Subcutaneous abdominal adipose tissue (tissue), 5 donors: ENCODE measurements around the gene RGS3.
"Not testable (repeated sequence)": the region's sequence is repeated elsewhere in the genome, so short reads cannot be mapped to it uniquely, and the experiment has no call there.

Experiments used
- H3K27ac ChIP-seq: one replicate; pipeline ENCODE4 v1.7.0; 2013; ENCODE audit warnings: low read depth, mild to moderate bottlenecking, inconsistent platforms, low read length, moderate library complexity
- H3K27me3 ChIP-seq, 5 donors: one replicate each; pipeline ENCODE4 v1.7.0; 2013; ENCODE audit warnings: low read length in 5 of 5, inconsistent platforms in 1 of 5; ENCODE audit not compliant: control insufficient read depth in 5 of 5, insufficient read depth in 4 of 5
- H3K36me3 ChIP-seq, 5 donors: one replicate each; pipeline ENCODE4 v1.7.0; 2013; ENCODE audit warnings: low read length in 5 of 5; ENCODE audit not compliant: control insufficient read depth in 5 of 5, insufficient read depth in 5 of 5
- H3K4me1 ChIP-seq, 5 donors: one replicate each; pipeline ENCODE4 v1.7.0; 2013; ENCODE audit warnings: low read length in 5 of 5, mild to moderate bottlenecking in 3 of 5, moderate library complexity in 1 of 5; ENCODE audit not compliant: control insufficient read depth in 5 of 5, insufficient read depth in 5 of 5
- H3K4me3 ChIP-seq, 5 donors: one replicate each; pipeline ENCODE4 v1.7.0; 2013; ENCODE audit warnings: low read length in 5 of 5, low read depth in 1 of 5
- H3K9ac ChIP-seq, 5 donors: one replicate each; pipeline ENCODE4 v1.7.0; 2013; ENCODE audit warnings: low read length in 5 of 5, mild to moderate bottlenecking in 4 of 5, moderate library complexity in 3 of 5
- H3K9me3 ChIP-seq, 5 donors: one replicate each; pipeline ENCODE4 v1.7.0; 2013; ENCODE audit warnings: low read length in 5 of 5; ENCODE audit not compliant: control insufficient read depth in 5 of 5
- donor health status: healthy.
- donor health status: healthy.
- donor health status: healthy.
- donor health status: healthy.
- donor health status: healthy.

Gene RGS3

GRCh38 chr9:113635586-113635985 lies 172.1 kb downstream of the RGS3 start:
- Histone ChIP-seq H3K27me3 (no peaks in the 10 kb centered on the region), H3K9me3 (no peaks in the 10 kb centered on the region), H3K9ac (peak overlapping the region in 2 of 5 donors; percentile 16 to 27), H3K4me1 (peaks cover 9 to 49% (median 44%) of the 10 kb centered on the region in 5 donors), H3K36me3 (no peaks in the 10 kb centered on the region), H3K4me3 (no peak overlapping the region), H3K27ac (peak overlapping the region; percentile 45)

DNA sequence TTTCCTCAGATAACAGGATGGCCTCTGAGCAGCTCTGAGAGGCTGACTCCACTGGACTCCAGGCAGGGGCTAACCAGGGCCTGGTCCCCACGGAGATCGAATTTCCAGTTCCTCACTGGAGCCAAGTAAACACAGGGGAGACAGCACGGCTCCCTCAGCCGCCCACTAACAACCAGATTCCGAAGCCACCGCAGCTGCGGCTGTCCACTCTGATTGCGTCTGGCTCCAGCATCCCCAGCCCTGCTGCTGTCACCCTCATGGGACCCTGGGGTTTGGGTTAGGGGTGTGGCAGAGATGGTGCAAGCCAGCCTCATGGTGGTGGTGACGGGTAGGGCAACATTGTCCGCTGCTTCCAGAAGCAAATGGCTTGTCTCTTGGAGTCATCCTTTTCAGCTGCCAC lies 172.6 kb downstream of the RGS3 start:
- Histone ChIP-seq H3K9me3 (no peaks in the 10 kb centered on the region), H3K4me1 (peaks cover 9 to 46% (median 41%) of the 10 kb centered on the region in 5 donors), H3K27me3 (no peaks in the 10 kb centered on the region), H3K36me3 (no peaks in the 10 kb centered on the region), H3K27ac (no peak overlapping the region), H3K9ac (no peak overlapping the region), H3K4me3 (no peak overlapping the region)

GRCh38 chr9:113636693-113637092 lies 173.2 kb downstream of the RGS3 start:
- Histone ChIP-seq H3K9ac (no peak overlapping the region), H3K4me1 (peaks cover 9 to 41% (median 36%) of the 10 kb centered on the region in 5 donors), H3K27ac (no peak overlapping the region), H3K36me3 (no peaks in the 10 kb centered on the region), H3K4me3 (no peak overlapping the region), H3K9me3 (no peaks in the 10 kb centered on the region), H3K27me3 (no peaks in the 10 kb centered on the region)

DNA sequence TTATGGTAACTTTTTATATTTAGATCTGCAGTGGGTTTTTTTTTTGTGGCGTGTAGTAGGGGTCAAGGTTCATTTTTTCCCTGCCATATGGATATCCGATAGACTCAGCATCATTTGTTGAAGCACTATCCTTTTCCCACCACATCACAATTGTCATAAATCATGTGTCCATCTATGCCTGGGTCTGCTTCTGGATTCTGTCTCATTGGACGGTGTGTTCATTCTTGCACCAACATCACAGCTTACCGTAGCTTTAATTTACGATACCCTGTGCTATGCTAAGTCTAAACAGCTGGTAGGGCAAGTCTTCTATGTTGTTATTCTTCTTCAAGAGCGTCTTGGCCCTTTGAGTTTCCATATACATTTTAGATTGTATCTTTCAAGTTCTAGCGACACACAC lies 175.0 kb downstream of the RGS3 start:
- no peak overlapping the region for H3K27ac ChIP-seq
- no peaks in the 10 kb centered on the region for H3K9me3 ChIP-seq
- no peaks in the 10 kb centered on the region for H3K27me3 ChIP-seq
- no peak overlapping the region for H3K4me3 ChIP-seq
- no peaks in the 10 kb centered on the region for H3K36me3 ChIP-seq
- peaks cover 9 to 31% (median 29%) of the 10 kb centered on the region in 5 donors for H3K4me1 ChIP-seq
- no peak overlapping the region for H3K9ac ChIP-seq

GRCh38 chr9:113638897-113639296 lies 175.4 kb downstream of the RGS3 start:
- no peaks in the 10 kb centered on the region for H3K36me3 ChIP-seq
- no peaks in the 10 kb centered on the region for H3K27me3 ChIP-seq
- no peak overlapping the region for H3K4me3 ChIP-seq
- H3K9ac ChIP-seq: no peak overlapping the region
- H3K27ac ChIP-seq: no peak overlapping the region
- no peaks in the 10 kb centered on the region for H3K9me3 ChIP-seq
- H3K4me1 ChIP-seq: peaks cover 9 to 28% (median 26%) of the 10 kb centered on the region in 5 donors

DNA sequence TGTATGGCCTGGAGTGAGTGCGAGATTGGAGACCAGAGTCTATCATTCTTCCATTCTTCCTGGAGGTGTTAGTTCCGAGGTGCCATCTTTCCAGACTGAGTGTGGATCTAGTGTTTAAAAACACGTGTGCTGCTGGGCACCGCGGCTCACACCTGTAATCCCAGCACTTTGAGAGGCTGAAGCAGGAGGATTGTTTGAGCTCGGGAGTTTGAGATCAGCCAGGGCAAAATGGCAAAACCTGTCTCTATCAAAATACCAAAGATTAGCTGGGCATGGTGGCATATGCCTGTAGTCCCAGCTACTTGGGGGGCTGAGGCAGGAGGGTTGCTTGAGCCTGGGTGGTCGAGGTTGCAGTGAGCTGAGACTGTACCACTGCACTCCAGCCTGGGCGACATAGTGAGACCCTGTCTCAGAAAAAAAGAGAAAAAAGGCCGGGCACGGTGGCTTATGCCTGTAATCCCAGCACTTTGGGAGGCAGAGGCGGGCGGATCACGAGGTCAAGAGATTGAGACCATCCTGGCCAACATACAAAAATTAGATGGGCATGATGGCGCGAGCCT lies 176.0 kb downstream of the RGS3 start:
- not testable (repeated sequence) for H3K27me3 ChIP-seq, H3K27ac ChIP-seq, H3K9me3 ChIP-seq

GRCh38 chr9:113640418-113640817 lies 176.9 kb downstream of the RGS3 start:
- Histone ChIP-seq H3K36me3 (no peaks in the 10 kb centered on the region), H3K9me3 (no peaks in the 10 kb centered on the region), H3K27ac (no peak overlapping the region), H3K4me1 (peaks cover 2 to 13% (median 11%) of the 10 kb centered on the region in 5 donors), H3K4me3 (no peak overlapping the region), H3K9ac (no peak overlapping the region), H3K27me3 (no peaks in the 10 kb centered on the region)

More for the DNA sequence above, 176.0 kb downstream of the RGS3 start:
- H3K4me3 ChIP-seq, H3K36me3 ChIP-seq, H3K9ac ChIP-seq: not testable (repeated sequence)
- peaks cover 8 to 22% (median 20%) of the 10 kb centered on the region in 5 donors for H3K4me1 ChIP-seq

DNA sequence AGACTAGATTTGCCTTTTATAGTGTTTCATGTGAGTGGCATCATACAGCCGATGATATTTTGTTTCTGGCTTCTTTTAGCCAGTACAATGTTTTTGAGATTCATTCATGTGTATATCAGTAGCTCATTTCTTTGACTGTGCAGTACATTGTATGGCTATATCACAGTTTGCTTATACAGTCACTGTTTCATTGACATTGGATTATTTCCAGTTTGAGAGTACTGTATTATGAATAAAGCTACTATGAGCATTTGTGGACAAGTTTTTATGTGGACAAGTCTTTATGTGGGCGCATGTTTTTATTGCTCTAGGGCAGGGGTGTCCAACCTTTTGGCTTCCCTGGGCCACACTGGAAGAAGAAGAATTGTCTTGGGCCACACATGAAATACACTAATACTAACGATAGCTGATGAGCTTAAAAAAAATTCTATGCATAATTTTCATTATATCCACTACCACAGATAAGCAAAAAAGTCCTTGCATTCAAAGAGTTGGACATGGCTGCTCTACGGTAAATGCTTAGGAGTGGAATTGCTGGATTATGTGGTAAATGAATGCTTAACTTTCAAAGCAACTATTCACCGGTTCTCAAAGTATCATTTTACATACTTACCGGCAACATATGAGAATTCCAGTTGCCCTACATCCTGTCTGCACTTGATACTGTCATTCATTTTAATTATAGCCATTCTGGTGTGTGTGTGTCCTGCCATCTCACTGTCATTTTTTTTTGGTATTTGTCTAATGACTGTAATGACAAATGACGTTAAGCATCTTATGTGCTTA lies 177.8 kb downstream of the RGS3 start:
- H3K4me1 ChIP-seq: peaks cover 1 to 4% (median 2%) of the 10 kb centered on the region in 5 donors
- H3K4me3 ChIP-seq: no peak overlapping the region

GRCh38 chr9:113644321-113644720 lies 180.8 kb downstream of the RGS3 start:
- H3K9me3 ChIP-seq: no peaks in the 10 kb centered on the region
- H3K27ac ChIP-seq: no peak overlapping the region
- no peaks in the 10 kb centered on the region for H3K36me3 ChIP-seq
- peaks cover 0 to 16% (median 11%) of the 10 kb centered on the region in 5 donors for H3K4me1 ChIP-seq
- no peak overlapping the region for H3K9ac ChIP-seq
- H3K4me3 ChIP-seq: no peak overlapping the region
- H3K27me3 ChIP-seq: no peaks in the 10 kb centered on the region

More for the DNA sequence above, 177.8 kb downstream of the RGS3 start:
- no peaks in the 10 kb centered on the region for H3K36me3 ChIP-seq
- no peaks in the 10 kb centered on the region for H3K9me3 ChIP-seq
- H3K9ac ChIP-seq: no peak overlapping the region
- no peak overlapping the region for H3K27ac ChIP-seq
- no peaks in the 10 kb centered on the region for H3K27me3 ChIP-seq

DNA sequence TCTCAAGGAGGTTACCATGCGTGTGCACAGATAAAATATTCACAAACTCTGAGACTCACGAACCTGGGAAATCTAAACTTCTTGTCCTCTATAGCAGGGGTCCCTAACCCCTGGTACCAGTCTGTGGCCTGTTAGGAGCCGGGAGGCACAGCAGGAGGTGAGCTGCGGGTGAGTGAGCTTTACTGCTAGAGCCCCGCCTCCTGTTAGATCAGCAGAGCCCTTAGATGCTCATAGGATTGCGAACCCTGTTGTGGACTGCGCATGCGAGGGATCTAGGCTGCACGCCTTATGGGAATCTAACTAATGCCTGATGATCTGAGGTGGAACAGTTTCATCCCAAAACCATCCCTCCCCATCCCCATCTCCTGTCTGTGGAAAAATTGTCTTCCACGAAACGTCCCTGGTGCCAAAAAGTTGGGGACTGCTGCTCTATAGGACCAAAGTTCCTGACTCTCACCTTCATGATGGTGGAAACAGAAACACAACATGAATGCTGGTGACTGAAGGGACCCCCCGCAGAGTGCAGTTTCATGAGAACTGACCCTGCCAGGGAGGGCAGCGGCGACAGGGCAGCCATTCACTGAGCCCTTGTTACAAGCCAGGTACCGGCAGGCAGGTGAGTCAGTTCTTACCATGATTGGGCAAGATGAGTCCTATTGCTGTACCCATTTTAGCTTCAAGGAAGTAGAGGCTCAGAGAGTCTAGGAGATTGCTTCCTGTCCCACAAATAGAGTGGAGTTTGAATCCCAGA lies 181.9 kb downstream of the RGS3 start:
- H3K36me3 ChIP-seq: no peaks in the 10 kb centered on the region
- H3K27ac ChIP-seq: no peak overlapping the region
- peaks cover 0 to 18% (median 11%) of the 10 kb centered on the region in 5 donors for H3K4me1 ChIP-seq
- no peaks in the 10 kb centered on the region for H3K27me3 ChIP-seq
- no peak overlapping the region for H3K9ac ChIP-seq
- no peaks in the 10 kb centered on the region for H3K9me3 ChIP-seq
- H3K4me3 ChIP-seq: no peak overlapping the region
